Stimulated activated CD4-positive, alpha-beta T cell treated with anti-CD3 and anti-CD28 coated beads, TNF-alpha, amount 100 ng/mL, for 24 hours (primary cell): ENCODE measurements around the gene KIRREL3.

ENCODE experiments used
- DNase-seq, 3 experiments: peaks; one replicate each; pipeline ENCODE4 v3.0.0-alpha.2; 2020; ENCODE audit warnings: low read depth in 3 of 3

Gene KIRREL3

DNA sequence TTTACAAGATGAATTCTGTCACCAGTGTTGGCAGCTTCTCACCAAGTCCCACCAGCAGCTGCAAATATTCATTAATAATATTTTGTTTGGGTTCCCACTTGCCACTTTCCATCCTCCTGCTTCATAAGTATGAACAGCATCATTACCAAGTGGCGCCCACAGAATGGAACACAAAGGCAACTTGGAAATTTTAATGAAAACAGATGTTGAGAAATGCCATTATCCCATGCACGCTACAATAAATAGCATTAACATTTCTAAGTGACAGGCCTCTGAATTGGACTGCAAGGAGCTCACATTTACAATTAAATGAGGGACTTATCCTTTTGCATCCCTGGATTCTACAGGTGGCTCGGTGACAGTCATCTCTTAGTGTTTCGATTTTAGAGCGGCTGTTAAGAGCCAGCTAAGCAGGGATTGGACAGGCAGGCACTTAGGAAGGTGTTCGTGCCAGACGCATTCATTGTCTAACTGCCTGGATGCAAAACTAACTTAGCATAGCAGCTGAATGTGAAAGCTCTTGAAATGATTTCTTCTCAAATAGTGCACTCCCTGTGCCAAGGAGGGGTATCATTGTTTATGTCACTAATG, 170.3 kb downstream of the KIRREL3 start:
- DNase-seq = no peak

DNA sequence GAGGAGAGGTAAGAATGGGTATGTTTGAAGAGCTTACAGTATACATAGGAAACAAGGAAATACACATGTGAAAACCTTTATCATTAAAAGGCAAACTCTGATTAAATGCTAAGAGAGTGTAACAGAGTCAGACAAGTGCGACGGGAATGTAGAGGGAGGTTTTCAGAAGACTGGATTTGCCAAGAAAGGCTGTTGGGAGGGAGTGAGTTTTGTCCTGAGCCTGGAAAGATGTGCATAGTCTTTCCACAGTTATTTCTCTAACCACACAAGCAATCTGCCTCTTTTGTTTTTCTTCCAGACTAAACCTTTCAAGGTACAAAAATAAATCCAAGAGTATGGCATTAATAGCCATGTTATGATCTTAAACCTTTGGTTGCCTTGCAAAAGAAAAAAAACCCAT, 170.9 kb downstream of the KIRREL3 start:
- no peak for DNase-seq

GRCh38 chr11:126824035-126824607, 176.4 kb downstream of the KIRREL3 start:
- DNase-seq = no peak

DNA sequence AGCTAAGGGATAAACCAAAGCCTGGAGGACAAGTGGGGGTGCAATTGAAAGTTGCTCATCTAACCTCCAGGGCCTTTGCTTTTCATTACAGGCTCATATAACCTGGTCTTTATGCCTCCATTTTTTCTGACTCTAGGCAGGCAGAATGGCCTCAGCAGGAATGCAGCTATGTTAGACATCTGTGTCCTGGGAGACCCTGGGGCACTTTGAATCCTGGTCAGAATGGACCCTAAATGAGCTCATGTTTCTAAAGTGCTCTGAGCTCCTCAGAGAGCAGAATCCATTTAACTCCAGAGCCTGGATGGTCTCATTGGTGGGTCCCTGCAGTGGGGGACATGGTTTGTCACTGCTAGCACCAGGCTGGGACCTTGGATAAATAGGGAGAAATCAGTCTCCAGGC, 177.3 kb downstream of the KIRREL3 start:
- no peak for DNase-seq

DNA sequence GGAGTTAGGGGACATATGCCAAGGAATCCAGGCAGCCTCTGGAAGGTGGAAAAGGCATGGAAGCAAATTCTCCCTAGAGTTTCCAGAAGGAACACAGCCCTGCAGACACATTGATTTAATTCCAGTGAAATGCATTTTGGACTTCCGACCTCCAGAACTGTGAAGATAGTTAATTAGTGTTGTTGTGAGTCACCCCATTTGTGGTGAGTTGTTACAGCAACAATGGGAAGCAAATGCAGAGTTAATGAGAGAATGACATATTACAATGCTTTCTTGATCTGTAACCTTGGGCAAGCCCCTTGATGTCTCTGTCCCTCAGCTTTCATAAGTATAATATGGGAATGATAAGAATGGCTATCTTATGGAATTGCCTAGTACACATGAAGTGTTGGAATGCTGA, 178.7 kb downstream of the KIRREL3 start:
- no peak for DNase-seq

- DNase-seq = no peak
These were observed 181.4 kb downstream of the KIRREL3 start for GRCh38 chr11:126819194-126819593.

- no peak for DNase-seq
These were observed 182.8 kb downstream of the KIRREL3 start for GRCh38 chr11:126817523-126818450.

DNA sequence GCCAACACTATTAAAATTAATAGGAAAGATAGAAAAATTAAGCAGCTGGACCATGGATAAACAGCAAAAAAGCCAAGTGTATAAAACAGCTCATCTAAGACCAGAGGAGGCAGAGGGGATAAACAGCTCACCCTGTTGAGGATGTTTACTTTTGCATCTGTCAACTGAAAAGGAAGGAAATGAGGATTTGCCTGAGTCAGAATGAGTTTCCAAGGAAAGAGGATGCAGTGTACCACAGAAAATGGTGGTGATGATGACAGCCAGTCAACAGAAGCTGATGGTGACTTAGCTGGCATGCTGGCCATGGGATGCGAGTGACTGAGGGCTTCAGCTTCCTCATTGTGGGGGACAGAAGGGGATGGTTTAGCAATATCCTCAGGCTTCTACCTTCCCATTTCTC, 183.5 kb downstream of the KIRREL3 start:
- DNase-seq = no peak

GRCh38 chr11:126816645-126817044, 183.9 kb downstream of the KIRREL3 start:
- no peak for DNase-seq

DNA sequence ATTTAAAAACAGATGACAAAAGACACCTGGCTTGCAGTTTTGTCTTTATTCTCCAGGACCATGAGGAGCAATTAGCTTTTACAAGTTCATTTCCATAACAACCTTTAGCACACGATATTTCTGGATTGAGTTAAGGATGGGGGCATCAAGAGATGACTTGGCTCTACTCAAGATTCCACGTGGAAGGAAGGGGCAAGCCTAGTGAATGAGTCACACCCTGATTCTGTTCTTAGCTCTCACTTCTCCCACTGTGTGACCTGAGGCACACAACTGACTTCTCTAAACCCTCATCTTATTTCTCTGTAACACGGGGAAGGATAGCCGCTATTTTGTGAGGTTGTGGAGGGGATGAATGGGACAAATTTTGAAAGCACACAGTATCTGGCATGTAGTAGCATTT, 185.5 kb downstream of the KIRREL3 start:
- no peak for DNase-seq

DNA sequence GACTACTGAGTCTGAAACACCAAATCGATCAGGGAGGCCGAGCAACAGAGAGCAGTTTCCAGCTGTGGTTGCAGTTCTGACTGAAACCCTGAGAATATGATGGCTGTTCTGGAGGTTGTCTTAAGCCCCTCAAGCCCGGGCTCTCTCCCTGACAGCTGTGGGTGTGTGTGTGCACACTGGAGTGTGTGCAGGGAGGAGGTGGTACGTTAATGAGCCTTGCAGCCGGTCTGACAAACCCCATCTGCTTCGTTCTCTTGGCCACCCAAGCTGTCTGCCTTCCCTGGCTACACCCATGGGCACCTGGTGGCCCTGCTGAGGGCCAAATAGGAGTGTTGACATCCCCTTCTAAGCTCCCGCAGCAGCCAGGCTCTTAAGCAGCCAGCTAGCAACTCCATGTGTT, 189.8 kb downstream of the KIRREL3 start:
- no peak for DNase-seq

GRCh38 chr11:126809514-126810289, 190.9 kb downstream of the KIRREL3 start:
- DNase-seq = no peak

DNA sequence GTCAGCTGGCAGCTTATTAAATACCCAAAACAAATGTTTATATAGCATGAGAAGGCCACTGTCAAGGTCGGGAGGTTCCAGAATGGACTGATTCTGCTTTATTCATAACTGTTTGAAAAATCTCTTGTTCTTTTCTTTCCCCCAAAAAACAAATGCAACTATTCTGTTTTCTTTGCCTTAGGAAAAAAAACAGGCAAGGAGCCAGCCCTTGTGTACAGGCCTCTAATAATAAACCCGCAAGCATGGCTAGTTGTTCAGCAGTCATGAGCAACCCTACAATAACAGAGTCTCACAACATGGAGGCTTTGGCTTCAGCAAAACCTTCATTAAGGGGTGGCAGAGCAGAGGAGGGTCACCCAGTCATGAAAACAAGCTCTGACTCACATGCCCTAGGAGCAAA, 191.7 kb downstream of the KIRREL3 start:
- DNase-seq = no peak

DNA sequence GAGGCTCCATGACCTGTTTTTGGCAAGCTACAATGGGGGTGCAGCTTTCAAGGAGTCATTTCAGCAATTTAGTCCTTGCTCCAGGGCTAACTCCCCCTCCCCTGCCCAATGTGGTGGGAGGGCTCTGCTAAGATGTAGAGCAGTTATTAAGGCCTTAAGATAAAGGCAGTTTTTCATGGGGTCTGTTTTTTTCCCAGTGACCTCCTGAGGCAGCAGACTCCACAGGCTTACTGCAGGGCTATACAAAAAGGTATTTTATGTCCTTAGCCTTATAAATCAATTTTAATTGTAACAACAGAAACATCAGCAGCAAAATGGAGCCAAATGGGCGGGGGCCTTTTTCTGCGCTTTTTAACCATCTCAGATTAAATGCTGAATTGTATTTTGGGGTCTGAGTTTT, 192.3 kb downstream of the KIRREL3 start:
- DNase-seq = no peak

DNA sequence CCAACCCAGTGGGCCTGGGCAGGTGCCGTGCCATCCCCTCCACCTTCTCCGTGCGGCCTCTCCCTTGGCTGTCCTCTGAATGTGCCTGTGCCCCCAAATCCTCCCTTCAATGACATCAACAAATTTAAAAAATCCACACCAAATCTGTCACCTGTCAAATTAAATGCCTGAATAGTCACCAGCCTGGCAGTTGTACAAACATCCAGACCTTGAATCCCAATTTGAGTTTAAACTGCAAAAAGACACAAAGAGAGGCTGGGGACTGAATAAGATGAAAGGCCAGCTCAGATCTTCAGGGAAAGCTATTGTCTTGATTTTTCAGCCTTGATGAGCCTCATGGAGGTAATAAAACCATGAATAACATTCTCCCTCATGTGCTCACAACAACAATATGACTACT, 194.7 kb downstream of the KIRREL3 start:
- DNase-seq = no peak

- no peak for DNase-seq
These were observed 196.2 kb downstream of the KIRREL3 start for GRCh38 chr11:126804363-126804762.

DNA sequence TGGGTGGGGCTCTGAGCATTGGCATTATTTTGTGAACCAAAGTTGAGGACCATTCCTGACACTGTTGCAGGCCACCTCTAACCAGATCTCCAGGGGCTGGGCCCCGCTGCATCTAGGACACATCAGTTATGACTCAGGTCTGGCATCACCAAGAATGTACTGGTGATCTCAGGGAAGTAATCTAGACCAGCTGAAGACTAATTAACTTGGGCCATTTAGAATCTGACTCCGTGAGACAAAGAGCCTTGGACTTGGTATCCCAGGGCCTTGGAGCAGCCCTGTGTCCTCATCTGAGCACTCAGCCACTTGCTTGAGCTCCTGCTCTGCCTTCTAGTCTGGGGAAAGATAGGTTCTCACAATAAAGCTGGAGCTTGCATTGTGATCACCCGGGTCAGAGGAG, 200.6 kb downstream of the KIRREL3 start:
- DNase-seq = no peak

DNA sequence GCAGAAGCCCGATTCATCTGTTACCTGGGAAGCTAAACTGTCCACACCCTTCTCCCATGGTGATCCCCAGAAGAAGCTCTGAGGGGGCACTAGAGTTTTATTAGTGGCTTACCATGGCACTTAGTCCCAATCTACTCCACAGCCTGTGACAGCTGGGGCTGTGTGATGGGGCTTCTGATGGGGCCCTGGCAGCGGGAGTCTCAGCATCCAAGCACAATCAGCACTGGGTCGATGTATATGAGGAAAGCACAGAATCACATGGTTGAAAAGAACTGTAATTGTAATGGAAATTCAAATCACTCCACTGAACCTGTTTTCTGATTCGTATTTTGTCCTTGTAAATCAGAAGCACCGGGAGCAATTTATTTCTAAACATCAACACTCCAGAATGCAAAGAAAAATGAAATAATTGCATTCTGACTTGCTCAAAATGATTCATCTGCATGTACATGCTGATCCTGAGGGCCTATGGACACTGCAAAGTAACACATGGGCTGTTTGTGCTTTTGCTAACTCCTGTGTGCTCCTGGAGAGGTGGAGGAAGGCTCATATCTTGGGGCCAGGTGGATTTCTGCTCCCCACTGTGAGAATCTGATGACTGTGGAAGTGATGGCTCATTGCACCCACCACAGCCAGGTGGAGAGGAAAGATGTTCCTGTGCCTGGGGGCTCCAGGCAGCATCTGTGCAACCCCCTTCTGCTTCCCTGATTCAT, 203.0 kb downstream of the KIRREL3 start:
- DNase-seq = no peak

GRCh38 chr11:126793596-126793995, 207.0 kb downstream of the KIRREL3 start:
- no peak for DNase-seq

DNA sequence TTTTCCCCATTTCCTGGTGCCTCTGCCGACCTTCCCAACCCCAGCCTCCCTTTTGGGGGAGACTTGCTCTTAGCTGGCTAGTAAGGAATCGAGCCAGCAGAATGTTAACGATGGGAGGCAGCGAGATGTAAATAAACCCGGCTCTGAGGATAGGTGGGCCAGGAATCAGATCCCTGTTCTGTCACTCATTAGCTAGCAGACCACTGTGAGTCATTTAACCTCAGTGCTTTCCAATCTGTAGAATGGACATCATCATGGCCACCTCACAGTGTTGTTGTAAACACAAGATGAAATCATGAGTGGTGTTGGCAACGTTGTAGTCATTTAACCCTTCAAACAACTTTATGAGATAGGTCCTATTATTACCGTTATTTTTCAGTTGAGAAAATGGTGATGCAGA, 208.6 kb downstream of the KIRREL3 start:
- DNase-seq = no peak

DNA sequence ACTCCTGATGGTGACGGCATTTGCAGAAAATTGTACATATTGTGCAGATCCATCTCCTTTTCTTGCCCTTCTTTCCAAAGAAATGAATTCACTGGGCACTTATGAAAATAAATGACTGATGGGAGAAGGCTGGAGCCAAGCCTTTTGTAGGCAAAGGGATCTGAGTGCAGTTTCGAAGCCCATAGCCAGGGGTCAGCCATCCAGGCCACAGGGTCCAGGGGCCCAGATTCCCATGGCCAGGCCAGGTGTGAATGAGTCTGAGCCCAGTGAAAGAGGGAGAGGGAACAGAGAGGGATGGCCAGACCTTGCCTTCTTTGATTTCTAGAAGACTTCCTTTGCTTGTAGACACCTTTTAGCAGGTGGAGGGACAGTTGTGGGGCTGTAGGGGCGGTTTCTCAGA, 209.1 kb downstream of the KIRREL3 start:
- no peak for DNase-seq
